Muscle layer of colon (tissue), 2 donors: ENCODE measurements around the gene BACH2.

Source experiments
- H3K27ac ChIP-seq: one replicate; pipeline ENCODE4 v1.7.0; 2013; ENCODE audit warnings: low read depth, mild to moderate bottlenecking, low read length, moderate library complexity
- H3K27me3 ChIP-seq, 2 donors: one replicate each; pipeline ENCODE4 v1.7.0; 2013; ENCODE audit warnings: low read length in 2 of 2, mild to moderate bottlenecking in 2 of 2; ENCODE audit not compliant: insufficient read depth in 2 of 2, control insufficient read depth in 1 of 2
- H3K36me3 ChIP-seq: one replicate; pipeline ENCODE4 v1.7.0; 2013; ENCODE audit warnings: mild to moderate bottlenecking, low read length; ENCODE audit not compliant: insufficient read depth
- H3K4me1 ChIP-seq: one replicate; pipeline ENCODE4 v1.7.0; 2013; ENCODE audit warnings: mild to moderate bottlenecking, low read length; ENCODE audit not compliant: insufficient read depth
- H3K4me3 ChIP-seq, 2 donors: one replicate each; pipeline ENCODE4 v1.7.0; 2013; ENCODE audit warnings: low read length in 2 of 2, low read depth in 1 of 2, mild to moderate bottlenecking in 1 of 2, moderate library complexity in 1 of 2
- H3K9ac ChIP-seq: one replicate; pipeline ENCODE4 v1.7.0; 2013; ENCODE audit warnings: low read length
- H3K9me3 ChIP-seq: one replicate; pipeline ENCODE4 v1.7.0; 2013; ENCODE audit warnings: mild to moderate bottlenecking, low read length
- donor health status: abdominal sarcoma.
- donor health status: Adenocarcinoma of cecum.

The BACH2 gene

DNA sequence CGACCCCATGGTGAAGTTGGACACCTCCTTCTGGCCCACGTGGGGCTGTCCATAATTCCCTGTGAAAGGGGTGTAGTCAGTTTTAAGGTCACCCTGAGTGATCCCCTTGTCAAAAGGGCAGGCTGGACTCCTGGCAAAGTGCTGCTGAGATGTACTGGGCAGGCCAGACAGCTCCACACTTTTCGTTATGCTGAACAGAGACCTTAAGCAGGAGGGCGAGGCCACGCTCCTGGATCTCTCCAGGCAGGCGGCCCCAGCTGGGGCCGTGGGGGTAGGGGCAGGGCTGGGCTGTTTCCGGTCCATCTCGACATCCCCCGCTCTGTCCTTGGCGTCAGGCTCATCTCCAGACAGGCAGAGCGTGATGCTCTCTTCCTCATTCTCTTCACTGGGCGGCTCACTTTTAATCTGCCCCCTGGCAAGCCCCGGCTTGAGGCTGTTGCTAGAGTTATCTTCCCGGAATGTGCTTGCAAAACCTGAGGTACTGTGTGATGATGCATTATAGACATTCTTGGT is 345.7 kb downstream of the BACH2 start:
- no peaks in the 10 kb centered on the region for H3K27me3 ChIP-seq
- H3K9me3 ChIP-seq: no peaks in the 10 kb centered on the region
- no peaks in the 10 kb centered on the region for H3K36me3 ChIP-seq
- H3K9ac ChIP-seq: no peak overlapping the region
- no peak overlapping the region for H3K4me3 ChIP-seq
- no peaks in the 10 kb centered on the region for H3K4me1 ChIP-seq
- H3K27ac ChIP-seq: no peak overlapping the region

DNA sequence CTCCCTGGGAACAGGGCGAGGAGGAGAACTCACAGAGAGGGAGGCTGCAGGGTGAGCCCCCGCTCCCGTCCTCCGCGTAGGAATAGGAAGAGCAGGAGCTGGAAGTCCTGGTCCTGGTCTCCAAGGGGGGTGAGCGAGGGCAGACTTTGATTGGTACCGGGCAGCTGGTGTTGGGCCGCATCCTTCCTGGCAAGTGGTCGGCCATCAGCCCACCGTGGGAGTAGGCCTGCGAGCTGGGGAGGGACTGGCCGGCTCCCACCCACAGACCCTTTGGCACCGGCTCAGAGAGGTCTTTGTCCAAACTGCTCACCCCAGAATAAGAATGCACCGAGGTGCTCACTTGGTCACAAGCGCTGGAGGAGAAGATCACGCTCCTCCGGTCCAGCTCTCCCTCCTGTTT is 346.2 kb downstream of the BACH2 start:
- Histone ChIP-seq H3K4me1 (no peaks in the 10 kb centered on the region), H3K36me3 (no peaks in the 10 kb centered on the region), H3K27me3 (no peaks in the 10 kb centered on the region), H3K27ac (no peak overlapping the region), H3K4me3 (no peak overlapping the region), H3K9ac (no peak overlapping the region), H3K9me3 (no peaks in the 10 kb centered on the region)

DNA sequence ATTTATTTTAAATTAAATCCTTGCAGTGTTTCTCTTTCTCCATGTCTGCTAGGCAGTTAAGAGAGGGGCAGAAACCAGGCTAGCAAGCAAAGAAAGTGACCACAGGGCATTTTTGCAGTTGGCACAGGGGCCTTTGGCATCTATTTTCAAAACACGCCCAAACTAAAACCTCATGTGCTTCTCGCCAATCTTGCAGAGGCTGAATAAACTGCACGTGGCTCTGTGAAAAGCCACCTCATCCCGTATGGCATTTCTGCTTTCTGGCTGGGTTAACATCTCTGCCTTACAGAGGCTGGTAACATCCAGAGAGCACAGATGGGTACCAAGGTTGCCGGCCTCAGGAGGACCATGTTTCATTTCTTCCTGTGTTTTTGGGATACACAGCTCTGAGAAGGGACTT is 347.8 kb downstream of the BACH2 start:
- no peaks in the 10 kb centered on the region for H3K27me3 ChIP-seq
- no peaks in the 10 kb centered on the region for H3K9me3 ChIP-seq
- no peak overlapping the region for H3K9ac ChIP-seq
- no peaks in the 10 kb centered on the region for H3K36me3 ChIP-seq
- H3K4me1 ChIP-seq: no peaks in the 10 kb centered on the region
- H3K27ac ChIP-seq: no peak overlapping the region
- no peak overlapping the region for H3K4me3 ChIP-seq

DNA sequence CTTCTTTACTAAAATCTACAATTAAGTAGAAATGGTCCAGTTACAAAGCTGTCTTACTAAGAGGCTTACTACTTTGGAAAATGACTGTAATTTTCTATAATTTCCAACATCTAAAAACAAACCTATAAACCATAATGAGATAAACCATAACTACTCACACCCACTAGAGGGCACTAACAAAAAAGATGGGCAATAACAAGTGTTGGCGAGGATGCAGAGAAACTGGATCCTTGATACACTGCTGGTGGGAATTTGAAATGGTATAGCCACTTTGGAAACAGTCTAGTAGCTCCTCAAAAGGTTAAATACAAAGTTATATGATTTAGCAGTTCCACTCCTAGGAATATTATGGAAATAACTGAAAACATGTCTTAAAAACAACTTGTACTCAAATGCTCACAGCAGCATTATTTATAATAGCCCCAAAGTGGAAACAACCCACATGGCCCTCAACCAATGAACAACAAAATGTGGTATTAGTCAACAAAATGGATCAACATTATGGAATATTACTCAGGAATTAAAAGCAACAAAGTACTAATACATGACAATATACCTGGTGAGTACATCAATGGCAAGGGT is 351.7 kb downstream of the BACH2 start:
- Histone ChIP-seq H3K9ac (no peak overlapping the region), H3K36me3 (no peaks in the 10 kb centered on the region), H3K27me3 (no peaks in the 10 kb centered on the region), H3K4me3 (no peak overlapping the region), H3K9me3 (no peaks in the 10 kb centered on the region), H3K4me1 (peaks cover 13% of the 10 kb centered on the region), H3K27ac (no peak overlapping the region)

DNA sequence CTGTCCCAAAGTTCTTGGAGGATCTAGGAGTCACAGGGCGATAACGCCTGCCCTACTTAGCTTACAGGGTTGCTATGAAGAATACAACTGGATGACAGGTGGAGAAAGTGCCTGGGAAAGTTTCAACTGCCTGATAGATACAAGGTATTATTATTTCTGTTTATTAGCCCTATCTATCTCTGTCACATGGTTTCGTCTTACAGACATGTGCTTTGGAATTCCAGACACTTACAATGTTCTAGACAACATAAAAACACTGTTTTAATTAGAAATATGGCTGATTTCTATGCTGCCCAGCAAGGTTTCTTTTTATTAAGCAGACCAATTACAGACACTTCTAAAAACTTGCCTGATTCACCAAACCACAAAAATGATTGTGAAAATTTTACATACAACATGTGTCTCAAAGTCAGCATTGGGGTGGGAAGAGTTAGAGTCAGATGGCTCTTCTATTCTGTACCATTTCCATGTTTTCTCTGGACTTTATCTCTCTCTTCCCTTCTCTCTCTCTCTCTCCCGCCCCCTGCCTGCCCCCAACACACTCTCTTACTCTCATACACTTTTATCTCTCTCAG is 352.4 kb downstream of the BACH2 start:
- Histone ChIP-seq H3K4me3 (no peak overlapping the region), H3K27me3 (no peaks in the 10 kb centered on the region), H3K9me3 (no peaks in the 10 kb centered on the region), H3K27ac (no peak overlapping the region), H3K9ac (no peak overlapping the region), H3K36me3 (no peaks in the 10 kb centered on the region), H3K4me1 (peaks cover 13% of the 10 kb centered on the region)

DNA sequence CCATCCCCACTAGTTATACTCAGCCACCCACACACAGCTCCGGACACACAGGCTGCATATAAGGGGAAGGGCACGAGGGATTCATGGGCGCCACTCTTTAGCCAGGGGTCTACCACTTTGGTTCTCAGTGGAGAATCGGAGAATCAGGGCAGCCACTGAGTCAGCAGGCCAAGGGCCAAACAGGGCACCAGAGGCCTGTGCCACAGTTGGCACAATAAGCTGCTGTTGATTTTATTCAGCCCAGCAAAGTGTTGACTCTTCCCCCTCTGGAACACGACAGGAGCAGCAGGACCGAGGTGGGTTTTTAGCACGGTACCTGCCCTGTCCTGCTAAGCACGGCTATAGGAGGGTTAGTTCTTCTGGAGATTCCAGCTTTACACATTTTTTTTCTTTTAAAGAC is 354.0 kb downstream of the BACH2 start:
- Histone ChIP-seq H3K4me3 (no peak overlapping the region), H3K9ac (no peak overlapping the region), H3K36me3 (no peaks in the 10 kb centered on the region), H3K9me3 (no peaks in the 10 kb centered on the region), H3K4me1 (peaks cover 13% of the 10 kb centered on the region), H3K27ac (no peak overlapping the region), H3K27me3 (no peaks in the 10 kb centered on the region)

DNA sequence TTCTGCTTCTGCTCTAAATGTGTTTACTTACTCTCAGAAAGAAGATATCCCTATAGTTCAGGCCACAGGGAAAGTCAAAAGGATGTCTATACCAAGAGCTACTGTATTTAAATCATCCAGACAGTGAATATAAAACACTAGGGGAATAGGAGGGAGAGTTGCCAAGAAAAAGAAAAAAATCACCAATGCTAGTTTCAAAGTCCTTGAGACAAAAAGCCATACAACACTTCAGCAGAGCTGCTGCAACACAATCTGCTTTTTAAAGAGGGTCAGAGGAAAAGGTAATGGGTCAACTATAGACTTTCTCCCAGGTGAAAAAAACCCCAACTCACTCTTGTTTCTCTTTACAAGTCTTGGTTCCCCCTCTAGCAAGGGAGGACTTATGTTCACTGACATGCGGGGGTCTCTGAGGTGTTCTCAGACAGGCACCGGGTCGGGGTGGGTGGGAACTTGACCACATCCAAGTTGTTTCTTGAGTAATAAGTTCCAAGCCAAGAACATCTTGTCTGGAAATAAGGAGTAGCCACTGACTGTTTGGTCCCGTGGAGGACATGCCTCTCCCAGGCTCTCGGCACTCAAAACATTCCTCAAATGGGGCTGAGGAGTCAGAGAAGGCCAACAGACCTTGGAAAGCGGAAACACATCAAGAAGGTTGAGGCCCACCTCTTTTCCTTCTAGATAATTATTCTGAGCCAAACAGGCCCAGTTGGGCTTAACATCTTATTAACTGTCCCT is 354.7 kb downstream of the BACH2 start:
- no peak overlapping the region for H3K27ac ChIP-seq
- no peak overlapping the region for H3K9ac ChIP-seq
- H3K4me3 ChIP-seq: no peak overlapping the region
- no peaks in the 10 kb centered on the region for H3K9me3 ChIP-seq
- no peaks in the 10 kb centered on the region for H3K27me3 ChIP-seq
- H3K36me3 ChIP-seq: no peaks in the 10 kb centered on the region
- H3K4me1 ChIP-seq: peaks cover 13% of the 10 kb centered on the region

DNA sequence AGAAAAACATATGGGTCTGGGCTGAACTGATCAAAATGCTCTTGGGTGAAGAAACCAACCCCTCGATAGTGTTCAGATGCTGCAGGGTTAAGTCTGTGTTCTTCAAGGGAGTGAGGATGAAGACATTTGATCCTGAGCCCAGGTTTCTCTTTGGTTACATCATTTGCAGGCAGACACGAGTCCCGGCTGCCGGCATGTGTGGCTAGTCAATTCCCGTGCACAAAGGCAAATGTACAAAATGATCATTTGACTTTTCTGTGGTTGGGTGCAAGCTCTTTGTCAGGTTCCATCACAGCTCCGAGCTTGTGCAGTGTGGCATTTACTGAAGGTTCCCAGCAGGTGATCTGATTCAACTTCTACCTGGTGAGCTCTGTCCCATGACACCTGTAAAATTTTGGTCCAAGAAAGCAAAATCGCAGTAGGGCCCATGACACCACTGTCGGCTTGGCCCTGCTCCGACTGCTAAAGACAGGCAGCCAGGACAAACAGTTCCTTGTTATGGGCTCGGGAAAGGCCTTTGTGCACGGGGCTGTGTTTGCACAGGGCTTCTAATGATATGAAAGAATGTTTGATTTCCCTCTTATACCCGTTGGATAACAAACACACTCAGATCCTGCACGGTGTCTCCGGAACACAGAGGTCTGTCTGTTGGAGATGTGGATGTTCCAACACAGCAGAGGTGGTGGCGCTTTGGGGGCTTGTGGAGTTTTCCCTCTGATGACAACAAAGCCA is 355.4 kb downstream of the BACH2 start:
- Histone ChIP-seq H3K4me3 (no peak overlapping the region), H3K9me3 (no peaks in the 10 kb centered on the region), H3K27ac (no peak overlapping the region), H3K36me3 (no peaks in the 10 kb centered on the region), H3K27me3 (no peaks in the 10 kb centered on the region), H3K4me1 (peaks cover 13% of the 10 kb centered on the region), H3K9ac (no peak overlapping the region)

DNA sequence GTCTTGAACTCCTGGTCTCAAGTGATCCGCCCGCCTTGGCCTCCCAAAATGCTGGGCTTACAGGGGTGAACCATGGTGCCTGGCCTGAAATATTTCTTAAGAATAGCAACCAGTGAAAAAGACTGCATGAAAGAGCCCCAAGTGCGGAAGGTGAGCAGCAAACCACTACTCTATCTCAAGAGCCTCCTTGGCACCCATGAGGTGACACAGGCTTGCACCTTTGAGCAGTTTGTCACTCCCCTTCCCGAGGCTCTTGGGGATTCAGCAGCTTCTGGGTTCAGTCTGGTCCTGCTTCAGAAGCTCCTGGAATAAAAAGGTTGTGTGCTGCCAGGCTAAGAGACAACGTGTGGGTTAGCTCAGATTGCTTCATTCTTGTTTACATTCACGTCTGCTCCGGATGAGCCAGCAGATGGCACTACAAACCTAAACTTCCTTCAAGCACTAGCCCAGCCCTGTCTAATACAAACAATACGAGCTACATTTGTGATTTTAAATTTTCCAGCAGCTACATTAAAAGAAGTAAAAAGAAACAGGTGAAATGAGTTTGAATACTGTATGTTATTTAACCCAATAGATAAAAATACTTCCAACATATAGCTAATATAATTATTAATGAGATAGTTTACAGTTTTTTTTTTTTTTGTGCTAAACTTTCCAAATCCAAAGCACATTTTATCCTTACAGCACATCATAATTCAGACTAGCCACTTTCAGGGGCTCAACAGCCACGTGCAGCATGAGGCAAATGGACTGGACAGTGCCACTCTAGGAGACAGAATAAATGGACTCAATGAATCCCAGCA is 356.2 kb downstream of the BACH2 start:
- Histone ChIP-seq H3K27me3 (no peaks in the 10 kb centered on the region), H3K27ac (no peak overlapping the region), H3K36me3 (no peaks in the 10 kb centered on the region), H3K4me1 (peaks cover 13% of the 10 kb centered on the region), H3K4me3 (no peak overlapping the region), H3K9ac (no peak overlapping the region), H3K9me3 (no peaks in the 10 kb centered on the region)

DNA sequence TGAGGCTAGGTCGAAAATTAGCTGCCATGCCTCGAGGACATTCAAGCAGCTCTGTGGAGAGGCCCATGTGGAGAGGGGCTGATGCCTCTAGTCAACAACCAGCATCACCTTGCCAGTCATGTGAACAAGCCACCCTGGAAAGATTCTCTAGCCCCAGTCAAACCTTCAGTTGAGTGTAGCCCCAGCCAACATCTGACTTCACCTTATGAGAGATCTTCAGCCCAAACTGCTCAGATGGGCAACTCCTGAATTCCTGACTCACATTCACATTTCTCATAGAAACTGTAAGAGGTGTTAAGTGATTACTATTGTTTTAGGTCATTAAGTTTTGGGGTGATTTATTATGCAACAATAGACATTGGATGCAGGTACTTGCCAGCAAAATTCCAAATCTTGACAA is 357.5 kb downstream of the BACH2 start:
- Histone ChIP-seq H3K27ac (no peak overlapping the region), H3K4me1 (peaks cover 13% of the 10 kb centered on the region), H3K4me3 (no peak overlapping the region), H3K27me3 (no peaks in the 10 kb centered on the region), H3K9me3 (no peaks in the 10 kb centered on the region), H3K9ac (no peak overlapping the region), H3K36me3 (no peaks in the 10 kb centered on the region)

DNA sequence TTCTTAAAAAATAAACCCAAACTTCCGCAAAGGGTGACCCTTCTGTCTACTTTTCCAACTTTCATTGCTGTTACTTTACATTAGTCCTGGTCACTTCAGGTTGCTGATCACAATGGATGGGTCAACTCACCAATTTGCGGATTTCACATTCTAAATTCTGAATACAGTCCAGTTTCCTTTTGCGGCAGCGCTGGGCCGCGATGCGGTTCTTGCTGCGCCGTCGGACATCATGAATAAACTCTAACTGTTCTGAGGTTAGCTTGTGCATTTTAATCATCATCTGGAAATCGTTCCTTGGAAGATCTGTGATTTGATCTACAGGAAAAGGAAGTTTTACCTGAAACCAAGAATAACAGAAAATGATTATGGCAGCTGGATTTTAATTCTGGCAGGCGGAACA is 358.6 kb downstream of the BACH2 start:
- no peak overlapping the region for H3K27ac ChIP-seq
- H3K4me1 ChIP-seq: peaks cover 13% of the 10 kb centered on the region
- no peaks in the 10 kb centered on the region for H3K36me3 ChIP-seq
- H3K4me3 ChIP-seq: no peak overlapping the region
- H3K27me3 ChIP-seq: no peaks in the 10 kb centered on the region
- no peak overlapping the region for H3K9ac ChIP-seq
- no peaks in the 10 kb centered on the region for H3K9me3 ChIP-seq
